ENCODE results near the gene PBXIP1. TPM values are rescaled to one million over a fixed set of nuclear protein-coding genes. Genes with fewer than 3 reads are reported as not detected.

The PBXIP1 gene
- total RNA-seq, 1 donor from 2014 or later = 70.0 TPM

DNA sequence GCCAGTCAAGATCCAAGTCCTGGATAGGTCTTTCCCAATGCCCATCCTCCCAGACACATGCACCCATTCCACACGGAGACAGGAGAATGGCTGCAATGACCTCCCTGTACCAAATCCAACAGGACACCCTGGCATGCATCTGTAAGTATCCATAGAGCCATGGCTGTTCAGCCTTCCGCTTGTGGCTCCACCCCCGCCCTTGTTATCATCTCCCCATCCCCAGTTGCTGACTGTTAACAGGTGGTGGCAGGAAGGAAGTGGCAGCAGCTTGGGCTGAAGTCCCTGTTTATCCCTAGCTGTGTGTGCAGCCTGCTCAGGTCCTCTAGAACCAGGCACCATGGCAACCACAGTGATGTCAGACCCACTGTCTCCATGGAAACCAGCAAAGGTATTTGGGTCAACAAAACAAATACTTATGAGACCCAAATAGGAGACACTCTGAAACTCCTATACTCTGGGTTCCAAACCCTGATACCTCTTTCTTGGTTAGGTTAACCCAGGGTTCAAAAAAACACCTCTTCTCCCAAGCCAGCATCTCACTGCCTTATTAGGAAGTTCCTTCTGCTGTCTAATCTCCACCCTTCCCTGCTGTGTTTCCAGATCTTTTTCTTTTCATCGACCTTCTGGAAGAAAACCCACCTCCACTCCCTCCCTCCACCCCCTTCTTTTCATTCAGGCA is 721 bp downstream of the PBXIP1 start:
- intact Hi-C loops (cut with DNase I) = loop anchor here (5.0 kb wide), 1 partner anchor 107 kb away; the partner anchor contains the start of gene EFNA4
- Histone ChIP-seq H3K4me1 (peaks cover 15 to 39% of the 10 kb centered on the region in 2 donors), H3K9me3 (no peaks in the 10 kb centered on the region), H3K4me3 (peak overlapping the region; percentile 68 to 70), H3K36me3 (peaks cover 23 to 34% of the 10 kb centered on the region in 2 donors), H3K27me3 (no peaks in the 10 kb centered on the region), H3K27ac (peak overlapping the region; percentile 65 to 83)
- TF ChIP-seq, protein P1, sequence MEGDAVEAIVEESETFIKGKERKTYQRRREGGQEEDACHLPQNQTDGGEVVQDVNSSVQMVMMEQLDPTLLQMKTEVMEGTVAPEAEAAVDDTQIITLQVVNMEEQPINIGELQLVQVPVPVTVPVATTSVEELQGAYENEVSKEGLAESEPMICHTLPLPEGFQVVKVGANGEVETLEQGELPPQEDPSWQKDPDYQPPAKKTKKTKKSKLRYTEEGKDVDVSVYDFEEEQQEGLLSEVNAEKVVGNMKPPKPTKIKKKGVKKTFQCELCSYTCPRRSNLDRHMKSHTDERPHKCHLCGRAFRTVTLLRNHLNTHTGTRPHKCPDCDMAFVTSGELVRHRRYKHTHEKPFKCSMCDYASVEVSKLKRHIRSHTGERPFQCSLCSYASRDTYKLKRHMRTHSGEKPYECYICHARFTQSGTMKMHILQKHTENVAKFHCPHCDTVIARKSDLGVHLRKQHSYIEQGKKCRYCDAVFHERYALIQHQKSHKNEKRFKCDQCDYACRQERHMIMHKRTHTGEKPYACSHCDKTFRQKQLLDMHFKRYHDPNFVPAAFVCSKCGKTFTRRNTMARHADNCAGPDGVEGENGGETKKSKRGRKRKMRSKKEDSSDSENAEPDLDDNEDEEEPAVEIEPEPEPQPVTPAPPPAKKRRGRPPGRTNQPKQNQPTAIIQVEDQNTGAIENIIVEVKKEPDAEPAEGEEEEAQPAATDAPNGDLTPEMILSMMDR (IDR thresholded peaks at IDR 0.05) = no peak
- peak; percentile 71 to 87 for DNase-seq (ENCODE audit: low spot score in 2 of 2)

DNA sequence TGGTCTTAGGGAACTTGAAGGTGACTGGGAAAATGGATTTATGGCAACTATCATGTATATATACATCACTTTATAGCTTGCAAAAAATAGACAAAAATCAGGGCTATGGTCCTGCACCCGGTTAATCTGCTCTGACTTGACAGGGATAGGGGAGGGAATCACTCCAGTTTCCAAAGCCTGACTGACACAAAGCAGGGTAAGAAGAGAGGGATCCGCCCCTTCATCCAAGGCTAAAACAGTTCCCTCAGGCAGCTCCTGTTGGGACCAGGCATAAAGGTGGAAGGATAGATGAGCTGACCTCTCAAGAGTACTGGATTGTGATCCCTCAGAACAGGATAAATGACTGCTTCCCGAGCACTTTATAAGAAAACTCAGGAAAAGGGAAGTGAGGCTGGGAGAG is 1.4 kb downstream of the PBXIP1 start:
- Histone ChIP-seq H3K36me3 (peaks cover 25 to 33% of the 10 kb centered on the region in 2 donors), H3K27me3 (no peaks in the 10 kb centered on the region), H3K27ac (peak overlapping the region; percentile 65 to 83), H3K4me1 (peaks cover 15 to 38% of the 10 kb centered on the region in 2 donors), H3K4me3 (peak overlapping the region; percentile 68 to 70), H3K9me3 (no peaks in the 10 kb centered on the region)
- intact Hi-C loops (cut with DNase I) = no loop called here
- DNase-seq (ENCODE audit: low spot score in 2 of 2) = no peak
- TF ChIP-seq, protein P1 (IDR thresholded peaks at IDR 0.05) = no peak

DNA sequence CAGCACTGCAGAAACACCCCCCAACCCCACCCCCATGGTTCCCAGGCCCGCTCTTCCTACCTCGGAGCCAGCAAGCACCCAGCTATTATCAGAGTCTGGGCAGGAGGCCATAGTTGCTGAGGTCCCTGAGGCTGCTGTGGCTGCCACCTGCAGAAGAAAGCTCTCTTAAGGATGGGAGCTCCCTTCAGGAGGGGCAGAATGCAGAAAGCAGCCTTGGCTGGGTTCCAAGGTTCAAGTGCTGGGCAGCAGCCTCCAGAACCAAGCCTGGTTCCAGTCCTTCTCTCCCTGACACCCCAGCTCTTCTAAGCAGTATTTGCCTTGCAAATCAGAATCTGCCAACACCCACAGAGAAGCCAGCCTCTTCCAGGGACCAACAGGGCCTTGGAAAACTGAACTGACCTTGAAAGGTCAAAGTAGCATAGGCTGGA is 2.3 kb downstream of the PBXIP1 start:
- TF ChIP-seq, protein P1 (IDR thresholded peaks at IDR 0.05) = no peak
- intact Hi-C loops (cut with DNase I) = no loop called here
- no peak for DNase-seq (ENCODE audit: low spot score in 2 of 2)
- no peaks in the 10 kb centered on the region for H3K27me3 ChIP-seq
- H3K4me3 ChIP-seq = peak overlapping the region in 1 of 2 donors; percentile 68
- peaks cover 19 to 24% of the 10 kb centered on the region in 2 donors for H3K36me3 ChIP-seq
- no peak overlapping the region for H3K27ac ChIP-seq
- H3K4me1 ChIP-seq = peaks cover 15 to 38% of the 10 kb centered on the region in 2 donors
- H3K9me3 ChIP-seq = no peaks in the 10 kb centered on the region

DNA sequence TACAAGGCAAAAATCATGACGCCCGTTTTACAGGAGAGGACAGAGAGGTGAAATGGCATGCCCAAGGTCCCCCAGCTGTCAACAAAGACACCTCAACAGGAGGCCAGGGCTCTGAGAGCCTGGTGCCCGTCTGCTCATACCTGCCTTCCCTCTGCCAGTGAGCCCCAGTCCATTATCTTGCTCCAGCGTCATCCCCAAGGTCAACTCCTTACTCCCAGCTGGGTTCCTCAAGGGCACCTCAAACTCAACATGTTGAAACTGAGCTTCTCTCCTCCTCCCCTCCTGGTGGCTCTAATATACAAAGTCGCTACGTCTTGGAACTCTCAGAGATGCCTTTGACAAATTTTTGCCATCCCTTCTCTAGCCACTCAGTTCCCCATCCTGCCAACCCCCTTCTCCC is 3.2 kb downstream of the PBXIP1 start:
- no peak for DNase-seq (ENCODE audit: low spot score in 2 of 2)
- Histone ChIP-seq H3K9me3 (no peaks in the 10 kb centered on the region), H3K27ac (no peak overlapping the region), H3K4me3 (no peak overlapping the region), H3K36me3 (peaks cover 21 to 23% of the 10 kb centered on the region in 2 donors), H3K27me3 (no peaks in the 10 kb centered on the region), H3K4me1 (peaks cover 15 to 38% of the 10 kb centered on the region in 2 donors)
- intact Hi-C loops (cut with DNase I) = no loop called here
- TF ChIP-seq, protein P1 (IDR thresholded peaks at IDR 0.05) = no peak

DNA sequence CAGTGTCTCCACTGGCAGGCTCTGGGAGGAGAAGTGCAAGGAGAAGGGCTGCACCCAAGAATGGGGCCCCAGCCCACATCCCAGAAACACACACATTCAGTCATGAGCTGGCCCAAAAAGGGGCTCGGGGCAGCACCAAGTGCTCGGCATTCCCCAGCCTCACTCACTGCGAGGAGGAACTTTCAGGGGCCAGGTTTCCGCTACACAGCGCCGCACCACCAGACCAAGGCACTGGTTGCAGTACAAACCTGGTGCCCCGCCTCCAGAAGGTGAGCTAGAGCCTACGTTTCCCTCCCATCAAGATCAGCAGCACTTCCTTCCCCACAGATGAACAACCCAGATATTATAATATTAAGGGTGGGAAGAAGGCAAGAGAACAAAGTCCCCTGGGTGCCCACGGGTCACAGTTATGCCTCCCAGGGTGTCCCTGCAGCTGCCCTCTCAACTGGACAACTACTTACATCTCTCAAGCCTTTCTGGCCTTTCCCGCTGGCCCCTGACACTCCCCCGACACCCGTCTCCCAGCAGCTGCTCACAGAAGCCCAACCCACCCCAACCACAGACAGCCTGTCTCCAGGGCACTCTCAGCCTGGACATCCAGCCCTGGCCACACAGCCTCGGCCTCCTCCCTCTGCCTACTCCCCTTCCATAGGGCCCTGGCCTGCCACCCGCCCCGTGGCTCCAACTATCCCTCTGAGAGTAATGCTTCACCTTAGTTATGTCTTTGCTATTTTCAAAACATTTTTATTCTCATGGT is 3.8 kb downstream of the PBXIP1 start:
- H3K27ac ChIP-seq = no peak overlapping the region
- intact Hi-C loops (cut with DNase I) = no loop called here
- no peak overlapping the region for H3K4me3 ChIP-seq
- peaks cover 26 to 28% of the 10 kb centered on the region in 2 donors for H3K36me3 ChIP-seq
- TF ChIP-seq, protein P1 (IDR thresholded peaks at IDR 0.05) = no peak
- DNase-seq (ENCODE audit: low spot score in 2 of 2) = no peak
- H3K4me1 ChIP-seq = peaks cover 15 to 34% of the 10 kb centered on the region in 2 donors
- H3K27me3 ChIP-seq = no peaks in the 10 kb centered on the region
- H3K9me3 ChIP-seq = no peaks in the 10 kb centered on the region
